IMR-90 (cell line): ENCODE data around the gene PGS1. TPM values are rescaled to one million over a fixed set of nuclear protein-coding genes. Genes with fewer than 3 reads are reported as not detected.

Experiments used
- ATAC-seq: fragments of 200-7000 bp; cut with Tn5 transposase; 2 replicates; pipeline ENCODE4 v1.9.1; 2020; ENCODE audit warnings: low read depth, mild to moderate bottlenecking, moderate library complexity
- BruUV-seq: library from RNA; stranded (reverse); fragments of 400-500 nt; replicated peaks from 2 replicates; lab custom pipeline; 2021; lab: Mats Ljungman, UMichigan
- CTCF ChIA-PET: fragments of 300-600 bp; formaldehyde crosslinking; extraction: SDS; loops from one replicate; lab custom pipeline; 2021; ENCODE audit warnings: antibody characterized with exemption; lab: Yijun Ruan, JAX
- POLR2A ChIA-PET: fragments of 300-600 bp; sonication (Branson Sonifier 250); formaldehyde crosslinking; loops from one replicate; lab custom pipeline; 2022; ENCODE audit warnings: antibody characterized with exemption; ENCODE audit not compliant: unreplicated experiment; lab: Charles Lee
- DNase-seq: peaks from one replicate; pipeline ENCODE4 v3.0.0; 2013
- H2AFZ ChIP-seq: replicated peaks from 2 replicates; pipeline ENCODE3; 2013; ENCODE audit warnings: low read length, mild to moderate bottlenecking; ENCODE audit not compliant: poor library complexity
- H2AK5ac ChIP-seq: 2 replicates; pipeline ENCODE4 v1.6.1; 2013; ENCODE audit warnings: low read depth, low read length, inconsistent platforms
- H2AK9ac ChIP-seq: replicated peaks from 2 replicates; pipeline ENCODE3; 2013; ENCODE audit warnings: mild to moderate bottlenecking, low read depth, low read length, moderate library complexity; ENCODE audit not compliant: poor library complexity
- H2BK120ac ChIP-seq: 2 replicates; pipeline ENCODE4 v1.6.1; 2013; ENCODE audit warnings: low read depth, low read length, inconsistent platforms
- H2BK15ac ChIP-seq: 3 replicates; pipeline ENCODE4 v1.6.1; 2013; ENCODE audit warnings: low read depth, low read length, inconsistent platforms
- H2BK20ac ChIP-seq: 2 replicates; pipeline ENCODE4 v1.6.1; 2013; ENCODE audit warnings: low read depth, mild to moderate bottlenecking, inconsistent platforms, low read length, moderate library complexity
- H2BK5ac ChIP-seq: 2 replicates; pipeline ENCODE4 v1.6.1; 2013; ENCODE audit warnings: mild to moderate bottlenecking, low read depth, low read length, inconsistent platforms; ENCODE audit not compliant: poor library complexity, severe bottlenecking
- H3K14ac ChIP-seq: replicated peaks from 2 replicates; pipeline ENCODE4 v1.6.1; 2013; ENCODE audit warnings: low read depth, low read length, inconsistent platforms
- H3K18ac ChIP-seq: 2 replicates; pipeline ENCODE4 v1.6.1; 2013; ENCODE audit warnings: low read depth, low read length, control low read depth
- H3K23ac ChIP-seq: 2 replicates; pipeline ENCODE4 v1.6.1; 2013; ENCODE audit warnings: low read depth, low read length, inconsistent platforms
- H3K27ac ChIP-seq: 2 replicates; pipeline ENCODE4 v1.5.1; 2013; ENCODE audit warnings: mild to moderate bottlenecking, control low read depth, low read length; ENCODE audit not compliant: insufficient read depth
- H3K27me3 ChIP-seq: 2 replicates; pipeline ENCODE4 v1.6.1; 2013; ENCODE audit warnings: low read length; ENCODE audit not compliant: control insufficient read depth, insufficient read depth
- H3K36me3 ChIP-seq: 2 replicates; pipeline ENCODE4 v1.6.1; 2013; ENCODE audit warnings: low read length, mixed read lengths; ENCODE audit not compliant: control insufficient read depth, insufficient read depth
- H3K4ac ChIP-seq: 2 replicates; pipeline ENCODE4 v1.6.1; 2013; ENCODE audit warnings: low read depth, low read length, inconsistent platforms
- H3K4me1 ChIP-seq: 2 replicates; pipeline ENCODE4 v1.6.1; 2013; ENCODE audit warnings: low read length, mixed read lengths; ENCODE audit not compliant: control insufficient read depth, insufficient read depth
- H3K4me2 ChIP-seq: 2 replicates; pipeline ENCODE4 v1.6.1; 2013; ENCODE audit warnings: low read depth, mild to moderate bottlenecking, control low read depth, low read length, moderate library complexity
- H3K4me3 ChIP-seq: 2 replicates; pipeline ENCODE4 v1.5.1; 2013; ENCODE audit warnings: low read depth, mild to moderate bottlenecking, control low read depth, low read length, moderate library complexity; ENCODE audit not compliant: insufficient read depth
- H3K56ac ChIP-seq: 2 replicates; pipeline ENCODE4 v1.6.1; 2013; ENCODE audit warnings: low read length, inconsistent platforms; ENCODE audit not compliant: insufficient read depth; ENCODE audit errors: extremely low read depth
- H3K79me1 ChIP-seq, 2 experiments: 2 replicates each; pipeline ENCODE4 v1.6.1; 2013; ENCODE audit warnings: low read length in 2 of 2, inconsistent platforms in 1 of 2, low read depth in 1 of 2
- H3K9ac ChIP-seq: 2 replicates; pipeline ENCODE4 v1.6.1; 2013; ENCODE audit warnings: low read depth, low read length, control low read depth
- H3K9me1 ChIP-seq: 2 replicates; pipeline ENCODE4 v1.6.1; 2013; ENCODE audit warnings: low read length, inconsistent platforms; ENCODE audit not compliant: insufficient read depth
- H3K9me3 ChIP-seq: 2 replicates; pipeline ENCODE4 v1.6.1; 2013; ENCODE audit warnings: low read length; ENCODE audit not compliant: control insufficient read depth, insufficient read depth
- H4K20me1 ChIP-seq: 2 replicates; pipeline ENCODE4 v1.6.1; 2013; ENCODE audit warnings: low read length, inconsistent platforms; ENCODE audit not compliant: insufficient read depth
- H4K5ac ChIP-seq: 2 replicates; pipeline ENCODE4 v1.6.1; 2013; ENCODE audit warnings: mild to moderate bottlenecking, low read depth, low read length, control low read depth
- H4K8ac ChIP-seq, 2 experiments: 2 replicates each; pipeline ENCODE4 v1.6.1; 2013; ENCODE audit warnings: low read depth in 2 of 2, low read length in 2 of 2, control low read depth in 1 of 2, inconsistent platforms in 1 of 2
- H4K91ac ChIP-seq: 2 replicates; pipeline ENCODE4 v1.6.1; 2013; ENCODE audit warnings: low read depth, low read length, inconsistent platforms; ENCODE audit not compliant: insufficient read depth
- BHLHE40 ChIP-seq: fragments of 150-350 bp; IDR thresholded peaks from 2 replicates; pipeline ENCODE4 v1.6.1; 2016; ENCODE audit warnings: mild to moderate bottlenecking, low read depth, low read length
- CEBPB ChIP-seq: IDR thresholded peaks from 2 replicates; pipeline ENCODE4 v1.6.1; 2012; ENCODE audit warnings: low read depth, low read length, improper control_type of control experiment
- CHD1 ChIP-seq: IDR thresholded peaks from 2 replicates; pipeline ENCODE4 v1.6.1; 2012; ENCODE audit warnings: low read depth, low read length, improper control_type of control experiment
- FOS ChIP-seq: fragments of 150-350 bp; IDR thresholded peaks from 2 replicates; pipeline ENCODE4 v1.6.1; 2016; ENCODE audit warnings: low read depth, low read length
- MAFK ChIP-seq: IDR thresholded peaks from 2 replicates; pipeline ENCODE4 v1.6.1; 2012; ENCODE audit warnings: low read depth, low read length, improper control_type of control experiment
- MAZ ChIP-seq: IDR thresholded peaks from 2 replicates; pipeline ENCODE4 v1.6.1; 2012; ENCODE audit warnings: low read depth, mild to moderate bottlenecking, low read length, improper control_type of control experiment, moderate library complexity, borderline replicate concordance
- MXI1 ChIP-seq: IDR thresholded peaks from 2 replicates; pipeline ENCODE4 v1.6.1; 2012; ENCODE audit warnings: low read depth, mild to moderate bottlenecking, low read length, moderate library complexity, borderline replicate concordance
- NFE2L2 ChIP-seq: fragments of 150-350 bp; IDR thresholded peaks from 2 replicates; pipeline ENCODE4 v1.6.1; 2016; ENCODE audit warnings: low read depth, mild to moderate bottlenecking, low read length
- POLR2A ChIP-seq: IDR thresholded peaks from 2 replicates; pipeline ENCODE4 v1.6.1; 2012; ENCODE audit warnings: mild to moderate bottlenecking, low read depth, low read length
- RFX5 ChIP-seq: IDR thresholded peaks from 2 replicates; pipeline ENCODE4 v1.8.0; 2012; ENCODE audit warnings: low read depth, mild to moderate bottlenecking, low read length, moderate library complexity
- SMC3 ChIP-seq: fragments of 150-350 bp; IDR thresholded peaks from 2 replicates; pipeline ENCODE4 v1.6.1; 2016; ENCODE audit warnings: low read depth, mild to moderate bottlenecking, antibody characterized with exemption, low read length, moderate library complexity
- WGBS, 2 experiments: methylation state at CpG; one replicate each; pipeline versions ENCODE4 v1.1.5 to v1.1.7; 2013; ENCODE audit warnings: missing lambda C conversion rate in 2 of 2; ENCODE audit not compliant: insufficient read length in 1 of 2; ENCODE audit errors: extremely low coverage in 2 of 2; 5-methylcytosine and 5-hydroxymethylcytosine counted together
- dilution Hi-C: fragments of 300-500 bp; cut with HindIII; formaldehyde crosslinking; loops from one replicate; pipeline ENCODE4 v1.14.3; 2018; ENCODE audit warnings: low sequenced_read_pairs; ENCODE audit not compliant: unreplicated experiment
- in situ Hi-C: fragments of 300-500 bp; cut with MboI; formaldehyde crosslinking; loops from 3 replicates; pipeline ENCODE4 v1.14.3; 2019; ENCODE audit warnings: low sequenced_read_pairs, inconsistent platforms, mixed read lengths
- intact Hi-C: fragments of 100-400 bp; cut with micrococcal nuclease; formaldehyde crosslinking; loops from 2 replicates; pipeline ENCODE4 v1.10.0; 2022
- polyA plus RNA-seq, 3 experiments: library from polyadenylated mRNA; depleted of rRNA; stranded (reverse); fragments of >200 nt; gene quantifications; 2 replicates each; pipeline ENCODE4 v1.2.3, GENCODE V29; 2012; ENCODE audit warnings: low replicate concordance in 1 of 3
- total RNA-seq: library from RNA; depleted of rRNA; stranded (reverse); fragments of >200 nt; gene quantifications from 2 replicates; pipeline ENCODE4 v1.2.3, GENCODE V29; 2012
- TF ChIP-seq, protein P1 (sequence below): fragments of 150-350 bp; IDR thresholded peaks from 2 replicates; pipeline ENCODE4 v1.6.1; 2016; ENCODE audit warnings: low read depth, mild to moderate bottlenecking, low read length, moderate library complexity, borderline replicate concordance
- TF ChIP-seq, protein P2 (sequence below): fragments of 150-350 bp; IDR thresholded peaks from 2 replicates; pipeline ENCODE4 v1.6.1; 2017; ENCODE audit warnings: mild to moderate bottlenecking, antibody characterized with exemption, low read length, low read depth

The PGS1 gene
- total and polyA plus RNA-seq, 2 of the 4 experiments (the other 2 are of a cell fraction), result 18.5 to 43.2 TPM

DNA sequence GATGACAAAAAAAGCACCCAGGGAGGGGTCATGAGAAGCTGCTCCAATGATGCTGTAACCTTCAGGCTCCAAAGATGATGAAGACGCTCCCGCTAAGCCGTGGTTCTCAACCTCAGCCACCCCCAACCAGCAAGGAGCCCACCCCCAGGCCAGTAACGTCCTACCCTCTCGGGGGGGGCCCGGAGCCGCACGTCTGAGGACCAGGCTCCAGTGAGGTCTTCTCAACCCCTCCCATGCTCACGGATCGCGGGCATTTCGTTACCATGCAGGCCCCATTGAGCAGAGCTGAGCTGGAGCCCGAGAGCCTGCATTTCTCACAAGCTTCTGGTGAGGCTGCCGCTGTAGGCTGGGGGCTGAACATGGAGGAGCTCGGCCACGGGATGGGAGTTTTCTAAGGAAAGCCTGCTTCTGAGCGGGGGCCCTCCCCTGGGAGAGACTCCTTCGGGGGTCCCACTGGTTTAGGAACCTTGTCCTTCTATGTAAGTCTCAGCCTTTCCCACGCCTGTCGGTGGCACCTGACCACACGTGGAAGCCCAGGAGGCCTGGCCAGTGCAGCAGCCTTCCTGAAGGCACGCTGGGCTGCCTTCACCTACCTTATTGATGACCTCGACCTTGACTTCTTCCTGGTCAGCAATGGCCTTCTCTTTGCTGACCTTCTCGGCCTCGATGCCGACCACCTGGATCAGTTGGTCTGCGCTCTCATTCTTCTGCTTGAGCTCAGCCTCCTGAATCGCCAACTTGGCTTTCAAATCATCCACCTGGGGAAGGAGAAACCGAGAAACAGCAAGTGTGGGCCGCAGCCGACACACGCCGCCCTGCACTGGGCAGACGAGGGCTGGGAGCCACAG lies 82.7 kb downstream of the PGS1 start:
- POLR2A ChIA-PET, result no interaction called here
- no peak overlapping the region for H2AK9ac ChIP-seq
- H3K18ac ChIP-seq, result no peak overlapping the region
- BruUV-seq, result no TSS peak
- H3K9me1 ChIP-seq, result no peaks in the 10 kb centered on the region
- H3K4me2 ChIP-seq, result no peak overlapping the region
- H4K20me1 ChIP-seq, result no peaks in the 10 kb centered on the region
- no peaks in the 10 kb centered on the region for H3K36me3 ChIP-seq
- dilution Hi-C loops (no loop called here), intact Hi-C loops (no loop called here), in situ Hi-C loops (no loop called here)
- H3K9me3 ChIP-seq, result no peaks in the 10 kb centered on the region
- H2BK5ac ChIP-seq, result no peak overlapping the region
- no peak overlapping the region for H2BK15ac ChIP-seq
- H4K8ac ChIP-seq, result no peak overlapping the region
- 82% methylated on average over 13 of the region's 34 CpGs; no CpG with 5 or more reads in 1 of the 2 experiments for WGBS, 2 experiments
- no peaks in the 10 kb centered on the region for H3K4me1 ChIP-seq
- H3K27ac ChIP-seq, result no peak overlapping the region
- H3K79me1 ChIP-seq, result no peaks in the 10 kb centered on the region
- H2BK20ac ChIP-seq, result no peak overlapping the region
- DNase-seq, result no peak
- H4K91ac ChIP-seq, result no peak overlapping the region
- ATAC-seq, result no peak
- CTCF ChIA-PET, result no interaction called here
- no peak overlapping the region for H3K56ac ChIP-seq
- H3K9ac ChIP-seq, result no peak overlapping the region
- H2BK120ac ChIP-seq, result no peak overlapping the region
- no peak overlapping the region for H2AK5ac ChIP-seq
- no peak overlapping the region for H3K23ac ChIP-seq
- no peak overlapping the region for H3K14ac ChIP-seq
- TF ChIP-seq MXI1 (no peak), NFE2L2 (no peak), FOS (no peak), CEBPB (no peak), SMC3 (no peak), POLR2A (no peak), MAFK (no peak), CHD1 (no peak), BHLHE40 (no peak), MAZ (no peak), RFX5 (no peak)
- TF ChIP-seq, protein P1, sequence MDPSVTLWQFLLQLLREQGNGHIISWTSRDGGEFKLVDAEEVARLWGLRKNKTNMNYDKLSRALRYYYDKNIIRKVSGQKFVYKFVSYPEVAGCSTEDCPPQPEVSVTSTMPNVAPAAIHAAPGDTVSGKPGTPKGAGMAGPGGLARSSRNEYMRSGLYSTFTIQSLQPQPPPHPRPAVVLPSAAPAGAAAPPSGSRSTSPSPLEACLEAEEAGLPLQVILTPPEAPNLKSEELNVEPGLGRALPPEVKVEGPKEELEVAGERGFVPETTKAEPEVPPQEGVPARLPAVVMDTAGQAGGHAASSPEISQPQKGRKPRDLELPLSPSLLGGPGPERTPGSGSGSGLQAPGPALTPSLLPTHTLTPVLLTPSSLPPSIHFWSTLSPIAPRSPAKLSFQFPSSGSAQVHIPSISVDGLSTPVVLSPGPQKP, result no peak
- TF ChIP-seq, protein P2, sequence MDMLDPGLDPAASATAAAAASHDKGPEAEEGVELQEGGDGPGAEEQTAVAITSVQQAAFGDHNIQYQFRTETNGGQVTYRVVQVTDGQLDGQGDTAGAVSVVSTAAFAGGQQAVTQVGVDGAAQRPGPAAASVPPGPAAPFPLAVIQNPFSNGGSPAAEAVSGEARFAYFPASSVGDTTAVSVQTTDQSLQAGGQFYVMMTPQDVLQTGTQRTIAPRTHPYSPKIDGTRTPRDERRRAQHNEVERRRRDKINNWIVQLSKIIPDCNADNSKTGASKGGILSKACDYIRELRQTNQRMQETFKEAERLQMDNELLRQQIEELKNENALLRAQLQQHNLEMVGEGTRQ, result no peak
- no peak overlapping the region for H3K4me3 ChIP-seq
- no peak overlapping the region for H4K5ac ChIP-seq
- peaks cover 10% of the 10 kb centered on the region for H3K27me3 ChIP-seq
- H3K4ac ChIP-seq, result no peak overlapping the region
- no peak overlapping the region for H2AFZ ChIP-seq
